ENCODE measurements around the gene IL16.
"Not testable (repeated sequence)": the region's sequence is repeated elsewhere in the genome, so short reads cannot be mapped to it uniquely, and the experiment has no call there.

IL16 gene

DNA sequence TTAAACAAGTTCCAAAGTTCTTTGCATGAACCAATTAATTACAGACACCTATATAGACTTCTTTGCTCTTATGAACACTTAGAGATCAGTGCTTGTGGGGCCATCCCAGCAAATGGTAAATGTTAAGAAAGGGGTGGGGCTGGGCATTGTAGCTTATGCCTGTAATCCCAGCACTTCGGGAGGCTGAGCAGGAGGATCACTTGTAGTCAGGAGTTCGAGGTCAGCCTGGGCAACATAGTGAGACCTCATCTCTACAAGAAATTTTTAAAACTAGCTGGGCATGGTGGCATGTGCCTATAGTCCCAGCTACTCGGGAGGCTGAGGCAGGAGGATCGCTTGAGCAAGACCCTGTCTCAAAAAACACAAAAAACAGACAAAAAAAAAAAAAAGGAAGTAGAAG lies 146.7 kb downstream of the IL16 start:
- no peak for DNase-seq

DNA sequence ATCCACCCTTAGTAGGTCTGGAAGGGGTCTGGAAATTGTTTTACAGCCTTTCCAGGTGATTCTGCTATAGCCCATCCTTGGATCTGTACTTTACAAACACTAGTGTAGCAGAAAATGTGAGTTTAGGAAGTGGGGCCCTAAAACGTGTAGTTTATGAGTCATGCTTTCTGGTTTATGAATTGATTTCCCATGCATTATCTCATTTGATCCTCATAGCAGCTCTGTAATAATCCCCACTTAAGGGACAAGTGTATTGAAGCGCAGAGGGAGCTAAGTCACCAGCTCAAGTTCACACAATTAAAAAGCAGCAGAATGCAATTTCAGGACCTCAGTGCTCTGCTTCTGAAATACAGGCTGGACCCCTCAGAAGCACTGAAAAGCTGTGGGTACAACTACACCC lies 149.9 kb downstream of the IL16 start:
- no peak for DNase-seq

DNA sequence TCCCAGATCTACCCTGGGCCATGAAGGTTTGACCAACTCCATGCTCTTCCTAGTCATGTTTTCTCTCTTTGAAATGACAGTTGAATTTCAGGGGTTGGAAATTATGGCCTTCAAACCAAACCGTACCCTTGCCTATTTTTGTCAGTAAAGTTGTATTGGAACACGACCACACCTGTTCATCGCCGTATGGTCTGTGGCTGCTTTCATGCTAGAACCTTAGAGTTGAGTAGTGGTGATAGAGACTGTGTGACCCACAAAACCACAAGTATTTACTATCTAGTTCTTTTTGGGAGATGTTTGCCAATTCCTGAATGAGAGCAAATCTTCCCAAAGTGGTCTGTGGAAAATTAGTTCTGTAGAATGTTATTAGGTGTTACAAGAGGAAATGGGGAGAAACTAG lies 151.2 kb downstream of the IL16 start:
- no peak for DNase-seq

DNA sequence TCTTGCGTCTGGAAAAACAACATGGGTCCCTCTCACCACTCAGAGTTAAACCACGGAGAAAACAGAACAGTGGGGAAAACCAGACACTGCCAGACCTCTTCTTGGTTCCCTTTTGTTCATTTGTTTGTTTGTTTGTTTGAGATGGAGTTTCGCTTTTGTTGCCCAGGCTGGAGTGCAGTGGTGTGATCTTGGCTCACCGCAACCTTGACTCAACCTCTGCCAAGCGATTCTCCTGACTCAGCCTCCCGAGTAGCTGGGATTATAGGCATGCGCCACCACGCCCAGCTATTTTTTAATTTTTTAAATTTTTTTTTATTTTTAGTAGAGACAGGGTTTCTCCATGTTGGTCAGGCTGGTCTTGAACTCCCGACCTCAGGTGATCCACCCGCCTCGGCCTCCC lies 152.0 kb downstream of the IL16 start:
- DNase-seq = not testable (repeated sequence)

DNA sequence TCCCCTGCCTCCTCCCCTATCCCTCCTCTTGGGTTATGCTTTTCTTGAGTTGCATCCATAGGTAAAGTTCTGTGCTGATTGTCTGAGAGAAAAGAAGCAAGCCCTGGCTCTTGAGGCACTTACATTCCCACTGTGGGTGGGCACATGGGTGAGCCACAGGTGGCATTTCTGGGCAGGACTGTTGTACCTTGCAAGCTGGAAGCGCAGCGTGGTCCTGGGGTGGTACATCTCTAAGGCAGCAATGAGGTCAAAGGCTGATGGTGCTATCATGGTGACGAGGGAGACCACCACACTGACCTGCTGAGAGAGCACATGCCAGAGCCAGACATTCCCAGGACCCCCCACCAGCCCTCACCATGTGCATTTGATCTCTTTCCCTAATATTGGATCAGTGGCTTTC lies 152.6 kb downstream of the IL16 start:
- DNase-seq = no peak

DNA sequence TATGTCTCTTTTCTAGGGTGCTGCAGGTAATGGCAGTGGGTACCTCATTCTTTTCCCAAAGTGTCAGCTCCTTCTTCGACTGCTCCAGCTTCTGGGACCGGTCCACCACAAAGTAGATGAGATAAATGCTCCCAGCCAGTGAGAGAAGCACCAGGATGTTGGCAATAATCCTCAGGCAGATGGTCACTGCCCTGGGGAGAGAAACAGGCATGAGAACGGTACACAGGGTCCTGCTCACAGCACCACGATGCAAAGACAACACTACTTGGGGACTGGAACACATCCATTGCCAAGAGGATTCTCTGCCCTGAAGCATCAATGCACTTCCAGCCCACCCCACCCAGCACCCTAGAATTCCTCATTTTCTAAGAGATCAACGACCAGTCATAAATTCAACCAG lies 155.0 kb downstream of the IL16 start:
- DNase-seq = no peak

DNA sequence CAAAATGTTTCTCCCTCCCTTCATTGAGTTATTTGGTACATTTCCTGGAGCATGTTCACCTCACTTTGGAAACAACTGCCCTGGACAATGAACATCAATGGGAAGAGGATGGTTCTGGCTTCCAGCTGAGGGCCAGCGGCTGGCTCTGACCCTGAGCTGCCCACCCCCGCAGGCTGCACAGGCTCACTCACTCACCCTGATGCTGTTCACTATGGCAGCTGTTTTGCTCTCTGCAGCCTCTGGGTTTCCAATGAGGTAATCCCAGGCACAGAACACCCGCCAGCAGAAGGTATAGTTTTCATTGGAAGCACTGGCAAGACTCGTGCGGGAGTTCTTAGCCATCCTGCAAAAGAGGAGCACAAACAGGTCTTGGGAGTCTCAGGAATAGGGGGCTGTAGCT lies 159.6 kb downstream of the IL16 start:
- no peak for DNase-seq

DNA sequence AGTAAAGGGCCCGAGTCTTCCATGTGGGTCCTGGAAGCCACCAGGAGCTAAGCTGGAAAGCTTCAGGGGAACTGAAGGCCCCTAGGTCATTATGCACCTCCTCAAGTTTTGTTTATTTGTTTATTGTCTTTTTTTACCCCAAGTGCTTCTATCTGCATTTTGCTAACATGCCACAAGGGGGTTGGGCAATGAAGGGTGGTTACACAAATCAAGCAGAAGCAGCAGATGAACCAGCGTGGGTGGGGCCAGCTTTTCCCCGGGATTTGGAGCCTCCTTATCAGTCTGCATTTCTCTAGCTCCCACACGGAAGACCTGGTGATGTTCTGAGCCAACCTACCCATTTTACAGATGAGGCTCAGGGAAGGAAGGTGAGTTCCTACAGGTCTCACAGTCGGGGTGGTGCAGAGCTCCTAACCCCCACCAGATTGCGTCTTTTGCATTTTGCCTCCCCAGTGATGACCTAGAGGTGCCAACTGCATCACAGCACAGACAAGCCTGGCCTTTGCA lies 160.6 kb downstream of the IL16 start:
- DNase-seq = no peak

DNA sequence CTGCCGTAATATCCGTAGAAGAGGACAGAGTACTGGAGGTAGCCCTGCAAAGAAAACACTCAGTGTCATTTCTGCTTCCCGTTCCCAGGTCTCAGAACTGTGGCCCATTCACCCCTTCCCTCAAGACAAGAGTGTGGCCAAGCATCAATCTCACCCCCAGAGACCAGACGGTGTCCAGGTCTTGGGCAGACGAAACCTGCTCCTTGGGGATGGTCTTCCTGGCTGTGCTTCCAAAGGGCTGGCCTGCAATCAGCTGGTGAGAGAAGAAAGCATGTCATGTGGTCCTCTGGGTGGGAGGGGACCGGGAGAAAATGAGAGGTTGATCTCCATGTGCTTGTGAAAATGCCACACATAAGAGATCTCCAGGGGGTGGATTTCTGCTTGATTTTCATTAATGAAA lies 161.6 kb downstream of the IL16 start:
- DNase-seq = no peak

DNA sequence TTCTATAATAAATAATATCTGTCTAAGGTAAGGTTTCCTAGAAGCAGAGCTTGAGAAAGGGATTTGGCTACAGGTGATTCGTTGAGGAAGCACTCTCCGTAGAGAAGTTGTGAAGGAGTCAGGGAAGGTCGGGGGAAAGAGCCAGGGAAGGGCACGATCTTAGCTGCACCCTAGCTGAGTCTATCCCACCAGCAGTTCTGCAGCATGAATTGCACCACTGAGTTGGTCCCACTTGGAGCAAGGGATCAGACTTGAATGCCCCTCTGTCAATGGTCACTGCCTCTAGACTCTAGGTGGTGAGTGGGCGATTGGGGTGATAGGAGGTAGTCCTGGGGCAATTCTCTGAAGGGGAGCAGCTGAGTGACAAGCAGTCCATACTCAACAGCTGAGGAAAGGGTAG lies 163.8 kb downstream of the IL16 start:
- no peak for DNase-seq

DNA sequence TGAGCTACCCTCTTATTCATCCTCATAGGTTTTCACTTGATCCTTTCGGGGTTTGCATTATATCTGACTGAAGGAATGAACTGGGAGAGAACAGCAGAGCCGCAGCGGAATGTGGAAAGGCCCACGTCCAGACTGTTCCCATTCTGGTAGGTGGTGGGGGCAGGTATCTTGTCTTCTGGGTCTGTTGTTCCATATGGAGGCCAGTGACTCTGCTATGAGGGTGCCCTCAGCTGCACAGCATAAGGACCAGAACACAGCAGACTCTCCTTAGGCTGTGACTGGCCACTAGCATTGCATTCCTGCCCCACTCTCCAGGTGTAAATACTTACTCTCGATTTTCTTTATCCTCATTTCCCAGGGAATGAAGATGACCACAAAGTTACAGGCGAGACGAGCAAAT lies 165.2 kb downstream of the IL16 start:
- DNase-seq = no peak

DNA sequence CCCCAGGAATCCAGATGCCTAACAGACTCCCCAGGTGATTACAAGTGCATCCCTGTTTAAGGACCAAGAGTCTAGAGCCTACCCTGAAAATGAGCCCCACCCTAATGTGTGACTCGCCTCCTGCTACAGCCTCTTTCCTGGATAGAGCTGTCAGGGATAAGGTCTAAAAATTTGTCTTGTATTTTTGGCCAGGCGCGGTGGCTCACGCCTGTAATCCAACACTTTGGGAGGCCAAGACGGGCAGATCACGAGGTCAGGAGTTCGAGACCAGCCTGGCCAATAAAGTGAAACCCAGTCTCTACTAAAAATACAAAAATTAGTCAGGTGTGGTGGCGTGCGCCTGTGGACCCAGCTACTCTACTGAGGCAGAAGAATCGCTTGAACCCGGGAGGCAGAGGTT lies 166.1 kb downstream of the IL16 start:
- DNase-seq = no peak

DNA sequence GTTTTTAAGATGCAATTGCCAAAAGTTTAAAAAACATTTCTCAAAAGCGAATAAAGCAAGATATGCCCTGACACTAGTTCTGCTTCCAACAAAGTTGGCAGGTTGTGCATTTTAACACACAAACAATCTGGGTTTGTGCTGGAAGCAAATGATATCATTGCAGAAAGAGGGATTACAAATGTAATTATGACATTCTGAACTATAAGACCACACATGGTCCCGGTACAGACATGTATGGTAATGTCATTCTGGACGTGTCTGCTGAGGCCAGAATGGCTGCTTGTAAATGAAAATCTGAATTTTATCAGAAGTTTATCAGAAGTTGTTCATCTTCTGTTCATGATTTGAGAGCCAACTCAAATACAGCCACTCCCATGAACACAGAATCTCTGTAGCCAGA lies 166.6 kb downstream of the IL16 start:
- DNase-seq = no peak

Measured in KG1 (cell line).